NCI-H1092 treated with DMSO at 0.1 percent for 48 hours (cell line): ENCODE data around the gene PPP6C.
A peak's percentile ranks its signal among the peaks of the same experiment; 100 is the strongest.
"Not testable (repeated sequence)": the region's sequence is repeated elsewhere in the genome, so short reads cannot be mapped to it uniquely, and the experiment has no call there.

Experiments used
- DNase-seq: peaks from one replicate; lab custom pipeline; 2025; lab: John Stamatoyannopoulos, UW

Gene PPP6C

DNA sequence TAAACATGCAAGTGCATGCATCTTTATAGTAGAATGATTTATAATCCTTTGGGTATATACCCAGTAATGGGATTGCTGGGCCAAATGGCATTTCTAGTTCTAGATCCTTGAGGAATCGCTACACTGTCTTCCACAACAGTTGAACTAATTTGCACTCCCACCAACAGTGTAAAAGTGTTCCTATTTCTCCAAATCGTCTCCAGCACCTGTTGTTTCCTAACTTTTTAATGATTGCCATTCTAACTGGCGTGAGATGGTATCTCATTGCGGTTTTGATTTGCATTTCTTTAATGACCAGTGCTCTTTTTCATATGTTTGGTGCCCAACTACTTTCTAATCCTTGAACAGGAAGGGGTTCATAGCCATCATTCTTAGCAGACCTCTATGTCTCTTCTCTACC lies 7.8 kb downstream of the PPP6C start:
- DNase-seq = not testable (repeated sequence)

DNA sequence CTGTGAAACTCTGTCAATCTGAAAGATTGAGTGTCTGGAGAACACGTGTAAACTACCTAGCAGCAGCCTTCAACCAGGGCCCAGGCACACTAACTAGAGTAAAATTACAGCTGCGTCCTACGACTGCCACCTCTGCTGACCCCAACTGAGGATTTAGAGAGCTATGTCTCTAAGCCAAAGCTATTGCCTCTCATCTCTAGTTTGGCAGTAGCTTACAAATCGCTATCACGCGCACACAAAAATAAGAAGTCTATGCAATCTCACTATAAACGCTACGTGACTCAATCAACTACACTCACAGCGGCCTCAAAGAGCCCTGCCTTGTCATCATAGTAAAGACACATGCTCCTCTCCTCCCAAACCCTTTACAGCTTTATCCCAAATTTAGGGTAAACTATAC lies 8.7 kb downstream of the PPP6C start:
- DNase-seq = no peak

DNA sequence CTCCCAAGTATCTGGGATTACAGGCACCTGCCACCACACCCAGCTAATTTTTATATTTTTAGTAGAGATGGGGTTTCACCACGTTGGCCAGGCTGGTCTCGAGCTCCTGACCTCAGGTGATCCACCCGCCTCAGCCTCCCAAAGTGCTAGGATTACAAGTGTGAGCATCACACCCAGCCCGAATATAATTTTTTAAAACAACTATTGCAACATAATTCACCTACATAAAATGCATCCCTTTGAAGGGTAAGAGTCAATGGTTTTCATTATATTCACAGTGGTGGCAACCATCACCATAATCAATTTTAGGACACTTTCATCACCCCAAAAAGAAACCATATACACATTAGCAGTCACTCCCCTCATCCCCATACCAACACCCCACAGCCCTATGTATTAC lies 9.8 kb downstream of the PPP6C start:
- DNase-seq = not testable (repeated sequence)

DNA sequence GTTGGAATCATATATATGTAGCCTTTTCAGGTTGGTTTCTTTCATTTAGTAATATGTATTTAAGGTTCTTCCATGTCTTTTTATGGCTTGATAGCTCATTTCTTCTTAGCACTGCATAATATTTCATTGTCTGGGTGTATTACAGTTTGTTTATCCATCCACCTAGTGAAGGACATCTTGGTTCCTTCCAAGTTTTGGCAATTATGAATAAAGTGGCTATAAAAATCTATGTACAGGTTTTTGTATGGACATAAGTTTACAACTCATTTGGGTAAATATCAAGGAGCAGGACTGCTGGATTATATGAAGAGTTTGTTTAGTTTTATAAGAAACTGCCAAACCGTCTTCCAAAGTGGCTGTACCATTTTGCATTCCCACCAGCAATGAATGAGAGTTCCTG lies 11.7 kb downstream of the PPP6C start:
- no peak for DNase-seq

DNA sequence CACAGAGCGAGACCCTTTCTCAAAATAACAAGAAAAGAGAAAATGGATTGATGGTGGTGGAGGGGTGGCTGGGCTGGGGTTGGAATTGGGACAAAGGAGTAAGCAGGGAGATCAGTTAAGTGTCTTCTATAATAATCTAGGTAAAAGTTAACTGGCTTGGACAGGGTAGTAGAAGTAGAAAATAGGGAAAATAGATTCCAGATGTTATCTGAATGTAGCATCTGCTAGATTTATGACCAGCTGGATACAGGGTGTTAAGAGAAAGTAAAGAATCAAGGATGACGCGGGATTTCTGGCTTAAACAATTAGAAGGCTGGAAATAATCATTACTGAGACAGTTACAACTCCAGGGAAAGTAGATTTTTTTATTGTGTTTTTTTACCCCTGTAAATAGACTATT lies 13.0 kb downstream of the PPP6C start:
- DNase-seq = no peak

DNA sequence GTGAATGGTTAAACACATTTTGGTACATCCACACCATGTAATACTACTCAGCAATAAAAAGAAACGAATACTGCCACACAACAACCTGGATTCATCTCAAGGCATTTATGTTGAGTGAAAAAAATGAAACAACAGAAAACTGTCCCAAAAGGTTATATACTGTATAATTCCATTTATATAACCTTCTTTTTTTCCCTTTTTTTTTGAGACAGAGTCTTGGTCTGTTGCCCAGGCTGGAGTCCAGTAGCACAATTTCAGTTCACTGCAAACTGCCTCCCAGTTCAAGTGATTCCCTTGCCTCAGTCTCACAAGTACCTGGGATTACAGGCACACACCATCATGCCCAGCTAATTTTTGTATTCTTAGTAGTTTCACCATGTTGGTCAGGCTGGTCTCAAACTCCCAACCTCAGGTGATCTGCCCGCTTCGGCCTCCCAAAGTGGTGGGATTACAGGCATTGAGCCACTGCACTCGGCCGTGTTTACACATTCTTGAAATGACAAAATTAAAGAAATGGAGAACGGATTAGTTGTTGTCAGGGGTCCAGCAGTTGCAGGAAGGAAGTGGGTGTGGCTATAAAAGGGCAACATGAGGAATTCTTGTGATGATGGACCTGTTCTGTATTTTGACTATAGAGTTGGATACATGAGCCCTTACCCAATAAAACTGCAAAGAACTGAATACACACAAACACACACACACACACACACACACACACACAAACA lies 17.4 kb downstream of the PPP6C start:
- no peak for DNase-seq

DNA sequence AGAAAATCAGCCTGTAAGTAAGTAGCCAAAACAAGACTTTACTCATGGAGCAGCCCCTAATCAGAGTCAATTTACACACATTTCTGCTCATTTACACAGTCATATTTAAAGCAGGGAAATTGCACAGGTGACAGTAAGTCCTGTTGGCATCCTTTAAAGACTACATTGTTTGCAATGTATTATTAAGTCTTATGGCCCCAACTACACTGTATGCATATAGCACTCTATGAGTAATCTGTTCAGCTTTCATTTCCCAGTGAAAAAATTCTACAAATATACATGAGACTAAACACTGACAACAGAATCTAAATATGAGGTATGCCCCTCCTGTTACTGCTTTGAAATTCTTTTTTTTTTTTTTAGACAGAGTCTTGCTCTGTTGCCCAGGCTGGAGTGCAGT lies 19.7 kb downstream of the PPP6C start:
- no peak for DNase-seq

DNA sequence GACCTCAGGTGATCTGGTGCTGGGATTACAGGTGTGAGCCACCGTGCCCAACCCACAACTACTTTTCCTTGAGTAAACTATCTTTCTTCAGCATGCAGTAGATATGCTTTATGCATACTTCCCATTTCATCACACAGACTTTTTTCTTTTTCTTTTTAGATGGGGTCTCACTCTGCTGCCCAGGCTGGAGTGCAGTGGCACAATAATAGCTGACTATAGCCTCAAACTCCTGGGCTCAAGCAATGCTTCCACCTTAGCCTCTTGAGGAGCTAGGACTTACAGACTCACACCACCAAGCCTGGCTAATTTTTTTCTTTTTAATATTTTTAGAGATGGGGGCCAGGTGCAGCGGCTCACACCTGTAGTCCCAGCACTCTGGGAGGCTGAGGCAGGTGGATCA lies 22.8 kb downstream of the PPP6C start:
- no peak for DNase-seq

DNA sequence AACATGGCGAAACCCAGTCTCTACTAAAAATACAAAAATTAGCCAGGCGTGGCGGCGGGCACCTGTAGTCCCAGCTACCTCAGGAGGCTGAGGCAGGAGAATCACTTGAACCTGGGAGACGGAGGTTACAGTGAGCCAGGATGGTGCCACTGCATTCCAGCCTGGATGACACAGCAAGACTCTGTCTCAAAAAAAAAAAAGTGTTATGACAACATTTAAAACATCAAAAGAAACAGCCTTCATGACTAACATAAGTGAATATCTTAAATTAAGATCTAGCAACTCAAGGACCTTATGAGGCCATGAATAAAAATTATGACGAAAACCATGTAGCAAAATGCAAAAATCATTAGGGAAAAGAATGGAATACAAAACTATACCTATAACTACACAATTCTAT lies 26.7 kb downstream of the PPP6C start:
- DNase-seq = not testable (repeated sequence)

DNA sequence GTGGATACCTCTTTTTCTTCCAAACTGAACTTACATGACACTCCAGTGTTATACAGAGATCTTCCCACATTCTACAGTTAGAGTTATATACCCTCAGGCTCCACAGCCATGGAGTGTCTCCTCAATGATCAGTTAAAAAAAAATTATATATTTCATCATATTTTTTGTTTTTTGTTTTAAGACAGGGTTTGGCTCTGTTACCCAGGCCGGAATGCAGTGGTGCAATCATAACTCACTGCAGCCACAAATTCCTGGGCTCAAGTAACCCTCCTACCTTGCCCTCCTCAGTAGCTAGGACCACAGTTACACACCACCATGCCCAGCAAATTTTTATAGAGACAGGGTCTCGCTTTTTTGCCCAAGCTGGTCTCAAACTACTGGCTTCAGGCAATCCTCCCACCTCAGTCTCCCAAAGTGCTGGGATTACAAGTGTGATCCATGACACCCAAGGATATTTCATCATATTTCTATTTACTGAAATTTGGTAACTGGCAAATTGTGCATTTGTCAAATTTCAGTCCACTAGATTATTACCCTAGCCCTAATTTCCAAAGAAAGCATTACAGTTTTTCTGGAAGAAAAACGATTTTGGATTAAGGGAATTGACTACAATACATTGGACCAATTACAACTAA lies 28.2 kb downstream of the PPP6C start:
- no peak for DNase-seq

DNA sequence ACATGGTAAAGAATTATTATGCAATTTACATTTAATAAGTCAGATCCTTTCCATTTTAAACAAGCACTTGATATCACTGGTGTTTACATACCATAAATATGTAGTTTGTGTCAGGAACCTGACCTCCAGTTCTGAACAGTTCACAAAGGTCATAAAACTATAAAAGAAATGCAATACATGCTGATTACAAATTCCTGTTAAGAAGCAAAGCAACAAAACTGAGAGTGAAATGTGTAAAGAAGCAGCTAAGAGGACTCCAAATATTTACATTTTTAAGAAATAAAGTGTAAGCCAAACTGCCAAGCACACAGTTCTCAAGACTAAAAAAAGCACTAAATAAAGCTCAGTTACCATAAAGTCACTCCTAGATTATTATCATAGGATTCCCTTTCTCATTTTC lies 28.9 kb downstream of the PPP6C start:
- DNase-seq = no peak

DNA sequence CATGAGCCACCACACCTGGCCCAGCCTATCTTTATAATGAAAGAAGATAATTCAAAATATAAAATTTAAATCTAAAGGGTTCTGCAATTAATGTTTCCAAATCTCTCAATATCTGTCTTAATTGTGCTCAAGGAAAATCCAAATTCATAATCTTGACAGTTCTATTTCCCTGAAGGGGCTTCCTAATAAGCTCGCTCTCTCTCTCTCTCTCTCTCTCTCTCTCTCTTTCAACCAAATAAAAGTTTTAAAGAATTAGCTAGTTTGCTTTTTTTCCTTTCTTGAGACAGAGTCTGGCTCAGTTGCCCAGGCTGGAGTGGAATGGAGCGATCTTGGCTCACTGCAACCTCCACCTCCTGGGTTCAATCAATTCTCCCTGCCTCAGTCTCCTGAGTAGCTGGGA lies 33.1 kb downstream of the PPP6C start:
- no peak for DNase-seq

DNA sequence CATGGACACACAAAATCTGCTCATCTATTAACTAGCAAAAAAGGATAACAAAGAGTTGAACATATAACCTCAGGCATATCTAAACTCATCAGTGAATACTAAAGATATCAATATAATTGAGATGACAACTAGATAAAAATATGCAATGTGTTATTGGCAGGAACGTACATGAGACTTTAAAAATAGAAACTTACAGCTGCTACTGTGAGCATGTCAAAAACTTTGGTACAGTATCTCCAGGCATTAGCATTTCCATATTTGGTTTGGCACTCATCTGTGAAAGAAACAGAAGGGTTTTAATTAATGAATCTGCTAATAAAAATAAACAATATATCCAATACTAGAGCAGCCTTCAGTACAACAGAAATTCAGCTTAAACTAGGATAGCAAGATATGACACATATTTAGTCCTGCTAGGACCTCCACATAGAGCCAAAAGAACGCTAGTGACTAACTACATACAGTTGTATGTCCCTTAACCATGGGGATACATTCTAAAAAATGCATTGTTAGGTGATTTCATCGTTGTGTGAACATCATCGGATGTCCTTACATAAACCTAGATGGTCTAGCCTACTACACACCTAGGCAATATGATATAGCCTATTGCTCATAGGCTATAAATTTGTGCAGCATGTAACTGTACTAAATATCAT lies 35.8 kb downstream of the PPP6C start:
- DNase-seq = no peak

DNA sequence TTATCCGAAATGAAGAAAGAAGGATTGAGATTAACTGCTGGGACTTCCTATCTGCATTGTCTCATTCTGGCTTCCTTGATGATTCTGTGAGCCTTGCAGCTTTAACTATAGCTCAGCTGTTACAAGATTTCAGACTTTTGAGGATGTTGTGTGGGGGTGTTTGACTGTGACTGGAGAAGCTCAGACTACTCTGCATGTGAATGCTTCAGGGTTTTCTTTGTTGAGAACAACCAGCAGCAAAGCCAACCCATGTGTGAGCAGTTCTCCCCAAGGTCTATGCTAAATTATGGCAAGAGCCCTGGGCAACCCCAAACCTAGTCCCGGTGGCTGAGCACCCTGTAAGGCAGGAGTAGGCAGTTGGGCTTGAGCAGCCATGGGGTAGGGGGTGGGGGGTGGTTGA lies 37.9 kb downstream of the PPP6C start:
- DNase-seq = no peak

DNA sequence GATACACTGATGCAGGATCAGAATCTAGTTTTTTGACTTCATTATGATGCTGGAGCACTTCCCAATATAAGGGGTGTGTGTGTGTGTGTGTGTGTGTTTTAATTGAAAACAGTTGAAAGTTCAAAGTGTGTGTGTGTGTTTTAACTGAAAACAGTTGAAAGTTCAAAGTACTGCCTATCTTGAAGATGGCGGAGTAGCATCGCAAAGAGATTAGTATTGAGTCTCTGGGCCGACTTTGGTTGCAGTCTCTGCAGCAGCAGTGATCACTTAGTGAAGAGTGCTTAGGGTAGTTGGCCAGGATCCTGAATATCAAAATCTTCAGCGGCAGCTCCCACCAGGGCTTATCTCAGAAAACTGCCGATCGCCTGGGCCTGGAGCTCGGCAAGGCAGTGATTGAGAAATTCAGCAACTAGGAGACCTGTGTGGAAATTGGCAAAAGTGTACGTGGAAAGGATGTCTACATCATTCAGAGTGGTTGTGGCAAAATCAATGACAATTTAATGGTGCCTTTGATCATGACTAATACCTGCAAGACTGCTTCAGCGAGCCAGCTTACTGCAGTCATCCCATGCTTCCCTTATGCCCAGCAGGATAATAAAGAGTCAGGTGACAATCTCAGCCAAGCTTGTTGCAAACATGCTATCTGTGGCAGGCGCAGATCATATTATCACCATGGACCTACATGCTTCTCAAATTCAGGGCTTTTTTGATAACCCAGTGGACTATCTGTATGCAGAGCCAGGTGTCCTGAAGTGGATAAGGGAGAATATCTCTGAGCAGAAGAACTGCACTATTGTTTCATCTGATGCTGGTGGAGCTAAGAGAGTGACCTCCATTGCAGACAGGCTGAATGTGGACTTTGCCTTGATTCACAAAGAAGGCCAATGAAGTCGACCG lies 39.0 kb downstream of the PPP6C start:
- DNase-seq = no peak

DNA sequence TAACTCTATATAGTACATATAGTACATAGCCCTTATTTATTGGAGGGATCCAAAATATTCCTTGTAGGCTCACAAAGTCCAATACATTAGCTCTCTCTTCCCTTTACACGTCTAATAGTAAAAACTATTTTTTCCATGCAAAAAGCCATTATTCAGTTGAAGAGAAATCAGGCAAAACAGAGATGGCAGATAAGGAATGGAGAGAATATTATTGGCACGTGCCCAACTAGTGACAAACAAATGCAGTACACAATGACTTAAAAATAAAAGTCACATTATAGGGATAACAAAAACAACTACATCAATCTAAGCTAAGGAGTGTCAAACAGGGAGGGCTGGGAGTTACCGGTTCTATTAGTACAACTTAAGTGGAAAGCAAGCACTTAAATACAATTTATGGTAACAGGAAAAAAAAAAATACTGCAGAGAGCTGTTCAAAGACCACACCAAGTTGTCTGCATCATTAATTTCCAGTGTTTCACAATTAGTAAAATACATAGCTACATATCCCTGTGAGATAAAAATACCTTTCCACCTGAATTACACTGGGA lies 42.1 kb downstream of the PPP6C start:
- DNase-seq = no peak

DNA sequence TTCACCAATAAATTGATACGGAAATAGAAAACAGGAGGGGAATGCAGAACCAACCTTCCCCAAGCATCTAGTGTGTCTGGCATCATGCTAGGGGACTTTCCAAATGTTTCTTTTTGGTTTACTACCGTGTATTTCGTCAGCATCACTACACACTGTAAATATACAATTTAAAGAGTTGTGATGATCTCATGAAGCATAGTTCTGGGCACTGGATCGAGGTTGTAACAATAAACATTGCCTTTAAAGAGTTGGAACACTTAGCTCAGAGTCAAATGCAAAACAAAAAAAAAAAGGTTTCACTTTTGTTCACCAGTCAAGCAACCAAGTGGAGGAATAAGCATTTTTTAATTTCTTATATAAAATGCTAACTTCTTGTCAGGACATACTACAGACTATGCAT lies 43.4 kb downstream of the PPP6C start:
- DNase-seq = no peak

DNA sequence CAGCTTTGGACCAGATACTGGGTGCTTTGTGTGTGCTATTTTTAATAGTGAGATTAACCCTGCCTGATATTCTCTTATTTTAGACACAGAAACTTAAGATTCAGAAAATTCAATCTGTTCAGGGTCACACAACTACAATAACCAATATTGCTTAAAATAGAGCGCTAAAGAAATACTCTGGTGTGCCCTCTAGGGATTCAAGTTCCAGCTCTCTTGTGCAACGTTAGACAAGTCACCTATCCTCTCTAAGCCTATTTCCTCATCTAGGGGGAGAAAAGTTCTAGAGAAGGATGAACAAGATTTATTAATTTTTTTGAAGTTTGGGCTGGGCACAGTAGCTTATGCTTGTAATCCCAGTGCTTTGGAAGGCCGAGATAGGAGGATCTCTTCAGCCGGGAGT lies 44.2 kb downstream of the PPP6C start:
- DNase-seq = no peak

DNA sequence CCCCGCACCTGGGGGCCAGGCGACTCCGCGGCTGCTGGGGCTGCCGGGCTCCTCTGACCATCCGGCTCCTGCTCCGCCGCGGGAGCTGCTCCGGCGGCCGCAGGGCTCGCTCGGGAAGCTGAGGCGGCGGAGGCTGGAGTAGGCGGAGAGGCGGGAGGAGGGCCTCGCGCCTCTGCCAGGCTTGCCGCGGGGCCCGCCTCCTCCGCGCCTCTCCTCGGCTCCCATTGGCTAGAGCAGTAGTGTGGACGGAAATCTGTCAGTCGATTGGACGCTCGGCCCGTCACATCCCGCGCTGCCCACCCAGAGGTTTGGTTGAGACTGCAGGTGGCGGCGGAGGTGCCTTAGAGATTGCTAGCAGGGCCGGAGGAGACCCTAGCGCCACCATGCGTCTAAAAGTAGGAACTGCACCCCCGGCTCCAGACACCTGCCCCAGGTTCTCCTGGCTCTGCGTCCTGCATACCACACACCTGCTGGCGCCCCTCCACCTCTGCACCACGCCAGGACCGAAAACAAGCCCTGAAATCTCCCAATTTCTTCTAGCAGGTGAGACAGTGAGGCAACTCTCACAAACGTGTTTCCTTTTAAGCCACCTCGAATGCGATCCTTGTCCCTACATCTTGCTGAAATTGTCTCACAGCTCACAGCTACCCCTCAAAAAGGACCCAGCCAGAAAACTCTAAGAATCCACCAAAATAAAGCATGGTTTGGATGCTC lies 46.1 kb downstream of the PPP6C start, which contains the start of gene SCAI:
Gene SCAI (minus strand): TSS at position 152 of the 714 bp plus-strand sequence. CDS start 91 bp downstream, at position 61.
- peak; percentile 99 for DNase-seq

DNA sequence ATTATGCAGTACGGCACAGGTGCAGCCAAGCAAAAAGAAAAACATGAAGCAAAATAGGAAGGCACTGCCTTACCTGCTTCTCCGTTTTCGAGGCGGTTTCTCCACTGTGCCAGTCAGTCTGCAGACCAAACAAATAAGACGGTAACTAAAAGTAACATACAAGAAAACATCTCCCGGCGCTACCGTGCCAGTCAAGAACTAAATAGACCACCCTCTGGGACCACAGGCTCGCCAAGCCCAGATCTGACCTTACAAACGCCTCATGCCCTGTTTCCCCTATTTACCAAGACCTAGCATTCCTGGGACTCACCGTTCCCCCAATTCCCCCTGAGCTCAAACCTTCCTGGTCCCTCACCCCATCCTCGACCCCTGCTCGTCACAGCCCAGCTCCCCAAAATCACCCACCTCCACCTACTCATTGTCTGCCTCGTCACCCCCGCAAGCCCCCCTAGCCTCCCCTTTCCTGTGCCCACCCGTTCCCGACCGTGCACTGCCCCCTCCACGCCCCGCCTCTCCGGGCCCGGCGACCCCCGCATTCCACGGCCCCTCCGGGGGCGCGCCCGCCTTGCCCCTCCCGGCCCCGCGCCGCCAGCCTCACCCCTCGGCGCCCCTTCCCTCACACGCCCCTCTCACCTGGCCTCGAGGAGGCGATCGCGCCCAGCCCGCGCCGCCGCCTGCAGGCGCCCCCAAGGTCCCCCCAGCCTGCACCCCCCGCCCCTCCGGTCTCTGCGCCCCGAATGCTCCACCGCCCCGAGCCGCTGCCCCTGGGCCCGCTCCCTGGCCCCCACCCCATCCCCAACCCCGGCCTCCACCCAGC lies 46.8 kb downstream of the PPP6C start:
- DNase-seq = peak; percentile 11
